ENCODE data around the gene CALHM5. TPM values are rescaled to one million over a fixed set of nuclear protein-coding genes. Genes with fewer than 3 reads are reported as not detected.

Gene CALHM5
- total RNA-seq, 2 donors from 2014 or later, result 0.32 to 1.8 TPM

DNA sequence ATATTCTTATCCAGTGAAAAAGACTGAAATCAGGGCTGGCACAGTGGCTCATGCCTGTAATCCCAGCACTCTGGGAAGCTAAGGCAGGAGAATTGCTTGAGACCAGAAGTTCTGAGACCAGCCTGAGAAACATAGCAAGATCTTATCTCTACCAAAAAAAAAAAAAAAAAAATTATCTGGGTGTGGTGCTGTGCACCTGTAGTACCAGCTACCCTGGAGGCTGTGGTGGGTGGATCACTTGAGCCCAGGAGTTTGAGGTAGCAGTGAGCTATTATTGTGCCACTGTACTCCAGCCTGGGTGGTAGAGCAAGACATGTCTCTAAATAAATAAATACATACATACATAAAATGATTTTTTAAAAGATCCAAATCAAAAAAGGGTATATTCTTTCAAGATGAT, 43.9 kb upstream of the CALHM5 start:
- intact Hi-C loops (cut with DNase I), result no loop called here
- Histone ChIP-seq H3K36me3 (no peaks in the 10 kb centered on the region), H3K4me3 (no peak overlapping the region), H3K27me3 (replicated peaks; ENCODE audit: insufficient read depth) (no peaks in the 10 kb centered on the region), H3K9me3 (no peaks in the 10 kb centered on the region), H3K27ac (no peak overlapping the region), H3K4me1 (replicated peaks) (no peaks in the 10 kb centered on the region)
- DNase-seq (ENCODE audit: low spot score), result no peak
- no peak for TF ChIP-seq POLR2AphosphoS5 (IDR thresholded peaks at IDR 0.05)
- no peak for TF ChIP-seq POLR2A (IDR thresholded peaks at IDR 0.05)
- TF ChIP-seq, protein P1, sequence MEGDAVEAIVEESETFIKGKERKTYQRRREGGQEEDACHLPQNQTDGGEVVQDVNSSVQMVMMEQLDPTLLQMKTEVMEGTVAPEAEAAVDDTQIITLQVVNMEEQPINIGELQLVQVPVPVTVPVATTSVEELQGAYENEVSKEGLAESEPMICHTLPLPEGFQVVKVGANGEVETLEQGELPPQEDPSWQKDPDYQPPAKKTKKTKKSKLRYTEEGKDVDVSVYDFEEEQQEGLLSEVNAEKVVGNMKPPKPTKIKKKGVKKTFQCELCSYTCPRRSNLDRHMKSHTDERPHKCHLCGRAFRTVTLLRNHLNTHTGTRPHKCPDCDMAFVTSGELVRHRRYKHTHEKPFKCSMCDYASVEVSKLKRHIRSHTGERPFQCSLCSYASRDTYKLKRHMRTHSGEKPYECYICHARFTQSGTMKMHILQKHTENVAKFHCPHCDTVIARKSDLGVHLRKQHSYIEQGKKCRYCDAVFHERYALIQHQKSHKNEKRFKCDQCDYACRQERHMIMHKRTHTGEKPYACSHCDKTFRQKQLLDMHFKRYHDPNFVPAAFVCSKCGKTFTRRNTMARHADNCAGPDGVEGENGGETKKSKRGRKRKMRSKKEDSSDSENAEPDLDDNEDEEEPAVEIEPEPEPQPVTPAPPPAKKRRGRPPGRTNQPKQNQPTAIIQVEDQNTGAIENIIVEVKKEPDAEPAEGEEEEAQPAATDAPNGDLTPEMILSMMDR (IDR thresholded peaks at IDR 0.05), result no peak

DNA sequence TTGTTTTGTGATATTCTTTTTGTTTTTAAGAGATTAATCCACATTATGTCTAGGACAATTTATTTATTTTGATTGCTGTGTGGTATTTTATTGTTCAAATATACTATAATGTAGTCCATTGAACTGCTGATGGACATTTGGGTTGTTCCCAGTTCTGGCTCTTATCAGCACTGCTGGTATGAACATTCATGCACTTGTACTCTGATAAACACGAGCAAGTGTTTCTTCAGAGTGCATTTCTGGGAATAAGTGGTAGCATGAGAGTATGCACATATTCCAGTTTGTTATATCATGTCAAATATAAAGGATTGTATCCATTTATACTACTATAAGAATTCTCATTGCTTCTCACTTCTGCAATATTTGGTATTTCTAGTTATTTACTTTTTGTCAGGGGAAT, 43.1 kb upstream of the CALHM5 start:
- Histone ChIP-seq H3K9me3 (no peaks in the 10 kb centered on the region), H3K4me3 (no peak overlapping the region), H3K27me3 (replicated peaks; ENCODE audit: insufficient read depth) (no peaks in the 10 kb centered on the region), H3K4me1 (replicated peaks) (no peaks in the 10 kb centered on the region), H3K36me3 (no peaks in the 10 kb centered on the region), H3K27ac (no peak overlapping the region)
- TF ChIP-seq POLR2AphosphoS5 (IDR thresholded peaks at IDR 0.05), result no peak
- TF ChIP-seq, protein P1 (IDR thresholded peaks at IDR 0.05), result no peak
- TF ChIP-seq POLR2A (IDR thresholded peaks at IDR 0.05), result no peak
- no peak for DNase-seq (ENCODE audit: low spot score)
- WGBS, result 91% methylated on average over 1 of the region's 1 CpG
- intact Hi-C loops (cut with DNase I), result no loop called here

GRCh38 chr6:116471531-116471930, 39.9 kb upstream of the CALHM5 start:
- no peaks in the 10 kb centered on the region for H3K27me3 ChIP-seq (replicated peaks; ENCODE audit: insufficient read depth)
- H3K9me3 ChIP-seq, result no peaks in the 10 kb centered on the region
- TF ChIP-seq, protein P1 (IDR thresholded peaks at IDR 0.05), result no peak
- H3K36me3 ChIP-seq, result no peaks in the 10 kb centered on the region
- H3K27ac ChIP-seq, result no peak overlapping the region
- 90% methylated on average over 1 of the region's 1 CpG for WGBS
- H3K4me3 ChIP-seq, result no peak overlapping the region
- no peaks in the 10 kb centered on the region for H3K4me1 ChIP-seq (replicated peaks)
- no peak for DNase-seq (ENCODE audit: low spot score)
- intact Hi-C loops (cut with DNase I), result no loop called here

GRCh38 chr6:116472706-116473105, 38.7 kb upstream of the CALHM5 start:
- TF ChIP-seq, protein P1 (IDR thresholded peaks at IDR 0.05), result no peak
- TF ChIP-seq POLR2A (IDR thresholded peaks at IDR 0.05) (no peak), POLR2AphosphoS5 (IDR thresholded peaks at IDR 0.05) (no peak)
- Histone ChIP-seq H3K9me3 (no peaks in the 10 kb centered on the region), H3K36me3 (no peaks in the 10 kb centered on the region), H3K4me1 (replicated peaks) (no peaks in the 10 kb centered on the region), H3K27me3 (replicated peaks; ENCODE audit: insufficient read depth) (no peaks in the 10 kb centered on the region), H3K27ac (no peak overlapping the region), H3K4me3 (no peak overlapping the region)
- intact Hi-C loops (cut with DNase I), result no loop called here
- 94% methylated on average over 3 of the region's 3 CpGs for WGBS
- no peak for DNase-seq (ENCODE audit: low spot score)

DNA sequence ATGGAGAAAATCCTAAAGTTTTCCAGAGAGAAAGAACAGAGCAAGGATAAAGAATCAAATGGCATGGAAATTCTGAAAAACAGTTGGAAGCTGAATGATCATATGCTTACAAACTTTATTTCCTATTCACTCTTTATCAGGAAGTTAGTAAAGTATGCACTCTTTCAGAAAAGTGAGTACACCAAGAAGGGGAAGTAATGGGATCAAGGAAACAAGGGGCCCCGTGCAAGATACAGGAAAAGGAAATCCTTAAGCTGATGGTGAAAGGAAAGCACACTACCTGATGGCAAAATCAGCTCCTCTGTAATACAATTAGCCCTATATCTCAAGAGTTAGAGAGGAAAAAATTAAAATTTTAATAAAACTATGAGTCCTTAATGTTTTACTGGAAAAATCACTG, 36.3 kb upstream of the CALHM5 start:
- WGBS, result 68% methylated on average over 1 of the region's 1 CpG
- intact Hi-C loops (cut with DNase I), result no loop called here
- H3K9me3 ChIP-seq, result no peaks in the 10 kb centered on the region
- no peak for DNase-seq (ENCODE audit: low spot score)
- TF ChIP-seq POLR2A (IDR thresholded peaks at IDR 0.05) (no peak), POLR2AphosphoS5 (IDR thresholded peaks at IDR 0.05) (no peak)
- TF ChIP-seq, protein P1 (IDR thresholded peaks at IDR 0.05), result no peak
- no peaks in the 10 kb centered on the region for H3K36me3 ChIP-seq
- no peak overlapping the region for H3K27ac ChIP-seq
- H3K4me3 ChIP-seq, result no peak overlapping the region
- H3K27me3 ChIP-seq (replicated peaks; ENCODE audit: insufficient read depth), result no peaks in the 10 kb centered on the region
- no peaks in the 10 kb centered on the region for H3K4me1 ChIP-seq (replicated peaks)
